Hepatocyte (in vitro differentiated cells): ENCODE measurements around the gene SPINDOC.

Experiments used
- EZH2 ChIP-seq: fragments of 200-600 bp; sonication (generic); IDR thresholded peaks from 2 replicates; pipeline ENCODE4 v1.6.1; 2016; ENCODE audit warnings: antibody characterized with exemption, mild to moderate bottlenecking, borderline replicate concordance
- TF ChIP-seq, protein P1 (sequence below): fragments of 200-600 bp; sonication (generic); IDR thresholded peaks from 2 replicates; pipeline ENCODE4 v1.5.1; 2016; ENCODE audit warnings: antibody characterized with exemption, mild to moderate bottlenecking; ENCODE audit not compliant: poor library complexity

- TF ChIP-seq, protein P1, sequence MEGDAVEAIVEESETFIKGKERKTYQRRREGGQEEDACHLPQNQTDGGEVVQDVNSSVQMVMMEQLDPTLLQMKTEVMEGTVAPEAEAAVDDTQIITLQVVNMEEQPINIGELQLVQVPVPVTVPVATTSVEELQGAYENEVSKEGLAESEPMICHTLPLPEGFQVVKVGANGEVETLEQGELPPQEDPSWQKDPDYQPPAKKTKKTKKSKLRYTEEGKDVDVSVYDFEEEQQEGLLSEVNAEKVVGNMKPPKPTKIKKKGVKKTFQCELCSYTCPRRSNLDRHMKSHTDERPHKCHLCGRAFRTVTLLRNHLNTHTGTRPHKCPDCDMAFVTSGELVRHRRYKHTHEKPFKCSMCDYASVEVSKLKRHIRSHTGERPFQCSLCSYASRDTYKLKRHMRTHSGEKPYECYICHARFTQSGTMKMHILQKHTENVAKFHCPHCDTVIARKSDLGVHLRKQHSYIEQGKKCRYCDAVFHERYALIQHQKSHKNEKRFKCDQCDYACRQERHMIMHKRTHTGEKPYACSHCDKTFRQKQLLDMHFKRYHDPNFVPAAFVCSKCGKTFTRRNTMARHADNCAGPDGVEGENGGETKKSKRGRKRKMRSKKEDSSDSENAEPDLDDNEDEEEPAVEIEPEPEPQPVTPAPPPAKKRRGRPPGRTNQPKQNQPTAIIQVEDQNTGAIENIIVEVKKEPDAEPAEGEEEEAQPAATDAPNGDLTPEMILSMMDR: no peak
- no peak for TF ChIP-seq EZH2
Measured at GRCh38 chr11:63873311-63873710, 60.1 kb downstream of the SPINDOC start.
